ENCODE measurements around the gene SHB. TPM values are rescaled to one million over a fixed set of nuclear protein-coding genes. Genes with fewer than 3 reads are reported as not detected.

SHB gene
- total RNA-seq, 2 donors from 2014 or later = 53.2 to 54.8 TPM

DNA sequence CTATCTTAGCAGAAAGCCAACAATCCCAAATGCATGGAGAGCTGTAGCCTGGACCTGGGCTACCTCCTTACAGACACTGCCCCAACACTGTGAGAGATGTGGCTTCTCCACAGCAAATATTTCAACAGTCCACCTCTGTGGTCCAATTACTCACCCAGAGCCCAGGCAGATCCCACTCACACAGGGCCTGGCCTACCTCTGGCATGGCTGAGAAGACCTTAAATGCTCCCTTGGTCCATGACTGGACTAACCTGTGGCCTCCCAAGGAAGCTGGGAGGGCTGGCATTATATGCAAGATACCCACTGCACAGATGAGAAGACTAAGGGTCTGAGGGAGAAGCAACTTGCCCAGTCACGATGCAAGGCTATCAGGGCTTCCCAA is 142.3 kb downstream of the SHB start:
- Histone ChIP-seq H3K27ac (no peak overlapping the region), H3K4me1 (replicated peaks) (peaks cover 6% of the 10 kb centered on the region), H3K27me3 (replicated peaks; ENCODE audit: insufficient read depth) (no peaks in the 10 kb centered on the region), H3K36me3 (no peaks in the 10 kb centered on the region), H3K4me3 (no peak overlapping the region), H3K9me3 (no peaks in the 10 kb centered on the region)
- no peak for DNase-seq (ENCODE audit: low spot score)
- WGBS = 63% methylated on average over 1 of the region's 1 CpG
- TF ChIP-seq POLR2A (IDR thresholded peaks at IDR 0.05) (no peak), CTCF (IDR thresholded peaks at IDR 0.05) (no peak), POLR2AphosphoS5 (IDR thresholded peaks at IDR 0.05) (no peak)
- intact Hi-C loops (cut with DNase I) = no loop called here

- no peaks in the 10 kb centered on the region for H3K36me3 ChIP-seq
- H3K9me3 ChIP-seq = no peaks in the 10 kb centered on the region
- H3K4me1 ChIP-seq (replicated peaks) = peaks cover 6% of the 10 kb centered on the region
- TF ChIP-seq POLR2AphosphoS5 (IDR thresholded peaks at IDR 0.05) = no peak
- no peak for TF ChIP-seq POLR2A (IDR thresholded peaks at IDR 0.05)
- TF ChIP-seq CTCF (IDR thresholded peaks at IDR 0.05) = no peak
- no peak overlapping the region for H3K27ac ChIP-seq
- intact Hi-C loops (cut with DNase I) = no loop called here
- no peak for DNase-seq (ENCODE audit: low spot score)
- H3K27me3 ChIP-seq (replicated peaks; ENCODE audit: insufficient read depth) = no peaks in the 10 kb centered on the region
- no peak overlapping the region for H3K4me3 ChIP-seq
- WGBS = 87% methylated on average over 15 of the region's 15 CpGs
Observed at GRCh38 chr9:37925786-37926736, 143.0 kb downstream of the SHB start.

- Histone ChIP-seq H3K4me3 (no peak overlapping the region), H3K27ac (no peak overlapping the region), H3K27me3 (replicated peaks; ENCODE audit: insufficient read depth) (no peaks in the 10 kb centered on the region), H3K4me1 (replicated peaks) (peaks cover 6% of the 10 kb centered on the region), H3K9me3 (no peaks in the 10 kb centered on the region), H3K36me3 (no peaks in the 10 kb centered on the region)
- intact Hi-C loops (cut with DNase I) = no loop called here
- TF ChIP-seq CTCF (IDR thresholded peaks at IDR 0.05) (no peak), POLR2AphosphoS5 (IDR thresholded peaks at IDR 0.05) (no peak), POLR2A (IDR thresholded peaks at IDR 0.05) (no peak)
- DNase-seq (ENCODE audit: low spot score) = no peak
- 77% methylated on average over 6 of the region's 6 CpGs for WGBS
Observed at GRCh38 chr9:37925006-37925405, 144.0 kb downstream of the SHB start.

DNA sequence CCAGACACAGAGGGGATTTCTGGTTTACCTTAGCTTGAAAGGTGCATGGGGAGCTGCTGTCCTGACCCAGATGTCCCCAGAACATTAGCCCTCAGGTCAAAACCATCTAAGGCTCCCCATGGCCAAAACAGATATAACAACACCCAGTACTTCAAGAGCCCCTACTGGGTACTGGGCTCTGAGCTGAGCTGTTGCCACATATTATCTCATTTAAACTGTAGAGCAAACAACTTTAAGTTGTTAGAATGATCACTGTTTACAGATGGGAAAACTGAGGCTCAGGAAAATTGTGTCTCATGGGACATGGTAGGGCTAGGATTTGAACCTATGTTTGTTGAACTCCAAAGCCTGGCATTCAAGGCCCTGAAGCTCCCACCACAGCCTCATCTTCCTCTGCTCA is 144.5 kb downstream of the SHB start:
- H3K9me3 ChIP-seq = no peaks in the 10 kb centered on the region
- H3K27ac ChIP-seq = no peak overlapping the region
- H3K27me3 ChIP-seq (replicated peaks; ENCODE audit: insufficient read depth) = no peaks in the 10 kb centered on the region
- H3K4me3 ChIP-seq = no peak overlapping the region
- no peak for TF ChIP-seq CTCF (IDR thresholded peaks at IDR 0.05)
- no peak for TF ChIP-seq POLR2AphosphoS5 (IDR thresholded peaks at IDR 0.05)
- no peak for TF ChIP-seq POLR2A (IDR thresholded peaks at IDR 0.05)
- peaks cover 6% of the 10 kb centered on the region for H3K4me1 ChIP-seq (replicated peaks)
- no peaks in the 10 kb centered on the region for H3K36me3 ChIP-seq
- no peak for DNase-seq (ENCODE audit: low spot score)
- intact Hi-C loops (cut with DNase I) = loop anchor here (5.0 kb wide), 1 partner anchor 73 kb away; no protein-coding TSS in a partner anchor

Data from prostate gland (tissue), 2 donors.